Measurements from ENCODE around the gene ARHGEF17.

Gene ARHGEF17

DNA sequence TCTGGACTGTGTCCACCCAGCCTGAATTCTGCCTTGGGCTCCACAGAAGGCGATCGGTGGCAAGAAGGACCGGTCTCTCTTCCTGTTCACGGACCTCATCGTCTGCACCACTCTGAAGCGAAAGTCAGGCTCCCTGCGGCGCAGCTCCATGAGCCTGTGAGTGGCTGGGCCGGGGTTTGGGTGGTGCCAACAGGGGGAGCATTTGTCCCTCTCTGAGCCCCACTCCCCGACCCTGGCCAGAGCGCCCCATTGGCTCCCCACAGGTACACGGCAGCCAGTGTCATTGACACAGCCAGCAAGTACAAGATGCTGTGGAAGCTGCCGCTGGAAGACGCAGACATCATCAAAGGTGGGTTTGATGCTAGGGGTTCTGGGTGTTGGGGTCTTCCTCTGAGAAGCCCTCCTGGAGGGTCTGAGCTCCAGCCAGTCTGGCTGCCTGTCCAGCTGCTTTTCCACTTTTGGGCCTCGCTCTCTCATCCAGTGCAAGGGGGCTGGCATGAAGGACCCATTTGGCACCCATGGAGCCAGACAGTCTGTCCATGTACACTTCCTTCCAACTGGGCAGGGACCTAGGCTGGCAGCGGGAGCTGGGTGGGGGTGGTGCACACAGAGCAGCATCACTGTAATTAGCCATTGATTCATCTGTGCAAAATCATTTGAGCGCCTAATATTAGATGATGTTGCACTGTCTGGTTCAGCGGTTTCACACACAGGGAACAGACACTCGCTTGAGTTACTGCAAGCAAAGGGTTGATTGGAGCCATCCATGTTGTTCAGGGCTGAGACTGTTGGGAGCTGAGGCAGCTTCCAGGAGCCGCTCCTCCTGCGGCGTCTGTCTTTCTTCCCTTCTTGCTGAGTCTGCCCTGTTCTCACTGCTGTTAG lies 49.1 kb downstream of the ARHGEF17 start:
- no peak for DNase-seq (ENCODE audit: low spot score)

DNA sequence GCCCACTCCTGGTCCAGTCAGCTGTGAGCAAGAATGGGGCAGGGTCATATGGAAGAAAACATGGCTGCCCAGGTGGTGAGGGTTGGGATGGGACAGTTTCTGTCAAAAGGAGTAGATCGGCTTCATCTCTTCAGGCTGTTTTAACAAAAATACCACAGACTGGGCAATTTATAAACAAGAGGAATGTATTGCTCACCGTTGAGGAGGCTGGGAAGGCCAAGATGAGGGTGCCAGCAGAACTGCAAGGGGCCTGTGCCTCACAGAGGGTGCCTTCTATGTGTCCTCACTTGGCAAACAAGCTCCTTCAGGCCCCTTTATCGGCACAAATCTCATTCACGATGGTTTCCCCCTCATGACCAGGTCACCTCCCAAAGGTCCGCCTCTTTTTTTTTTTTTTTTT lies 50.0 kb downstream of the ARHGEF17 start:
- no peak for DNase-seq (ENCODE audit: low spot score)

DNA sequence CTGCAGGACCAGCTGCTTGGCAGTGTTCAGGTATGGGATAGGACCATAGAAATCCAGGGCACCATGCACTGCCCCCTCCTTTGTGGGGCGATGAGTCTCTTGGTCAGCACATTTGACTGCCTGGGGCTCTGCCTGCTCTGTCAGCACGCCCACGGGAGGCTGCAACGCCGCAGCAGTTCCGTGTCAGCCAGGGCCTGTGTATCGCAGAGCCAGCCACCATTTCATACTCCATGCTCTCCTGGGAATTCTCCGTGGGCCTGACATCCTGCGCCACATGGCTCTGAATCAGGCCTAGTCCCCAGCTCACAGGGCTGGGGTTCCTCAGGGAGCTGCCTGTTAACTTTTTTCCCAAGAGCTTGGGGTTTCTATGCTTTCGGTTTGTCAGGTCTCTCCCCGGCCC lies 51.3 kb downstream of the ARHGEF17 start:
- DNase-seq (ENCODE audit: low spot score), result no peak

DNA sequence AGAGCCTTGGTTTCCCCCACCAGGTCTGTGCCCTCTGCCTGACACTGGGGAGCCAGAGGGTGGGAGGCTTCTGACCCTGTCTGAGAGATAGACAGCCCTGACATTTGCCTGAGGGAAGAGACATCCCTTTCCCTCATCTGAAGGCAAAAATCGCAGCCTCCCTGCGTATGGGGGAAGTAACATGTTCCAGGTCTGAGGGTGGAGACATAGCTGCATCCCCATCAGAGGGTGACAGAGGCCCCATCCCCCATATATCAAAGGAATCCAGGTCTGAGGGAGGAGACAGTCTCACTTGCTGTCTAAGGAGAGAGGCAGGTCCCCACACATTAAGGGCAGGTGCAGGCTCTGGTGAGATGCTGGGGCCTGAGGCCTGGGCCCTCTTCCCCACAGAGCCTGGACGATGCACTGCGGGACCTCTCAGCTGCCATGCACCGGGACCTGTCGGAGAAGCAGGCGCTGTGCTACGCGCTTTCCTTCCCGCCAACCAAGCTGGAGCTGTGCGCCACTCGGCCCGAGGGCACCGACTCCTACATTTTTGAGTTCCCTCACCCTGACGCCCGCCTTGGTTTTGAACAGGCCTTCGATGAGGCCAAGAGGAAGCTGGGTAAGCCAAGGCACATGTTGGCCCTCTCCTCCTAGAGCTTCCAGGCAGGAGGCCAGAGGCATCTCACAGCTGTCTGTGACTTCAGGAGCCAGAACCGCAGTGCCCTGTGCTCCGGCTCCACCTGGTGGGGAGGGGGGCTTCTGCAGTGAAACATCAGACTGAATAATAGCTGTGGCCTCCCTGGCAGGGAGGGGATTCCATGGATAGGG lies 52.1 kb downstream of the ARHGEF17 start:
- DNase-seq (ENCODE audit: low spot score), result no peak

DNA sequence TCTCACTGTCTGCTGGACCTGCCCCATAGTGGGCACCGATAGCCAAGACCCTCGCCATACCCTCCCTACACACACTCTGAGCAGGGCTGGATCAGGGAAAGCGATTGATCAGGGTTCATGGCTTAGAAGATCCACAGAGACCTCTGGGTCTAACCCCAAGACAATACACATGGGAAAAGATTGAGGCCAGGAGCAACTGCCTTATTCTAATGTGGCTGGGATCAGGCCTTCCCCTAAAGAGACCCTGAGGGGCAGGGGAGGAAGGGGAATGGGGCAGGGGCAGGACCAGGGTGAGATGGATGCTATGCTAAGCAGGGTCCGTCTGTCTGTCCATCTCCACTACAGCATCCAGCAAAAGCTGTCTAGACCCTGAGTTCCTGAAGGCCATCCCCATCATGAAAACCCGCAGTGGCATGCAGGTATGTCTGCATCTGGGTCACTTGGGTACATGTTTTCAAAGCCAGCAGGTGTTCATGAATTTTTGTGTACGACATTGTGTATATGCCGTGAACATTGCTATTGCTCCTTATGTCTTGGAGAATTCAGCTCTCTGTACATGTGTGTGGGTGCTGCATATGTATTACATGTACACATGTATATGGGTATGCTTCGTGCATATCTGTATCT lies 52.8 kb downstream of the ARHGEF17 start:
- no peak for DNase-seq (ENCODE audit: low spot score)

DNA sequence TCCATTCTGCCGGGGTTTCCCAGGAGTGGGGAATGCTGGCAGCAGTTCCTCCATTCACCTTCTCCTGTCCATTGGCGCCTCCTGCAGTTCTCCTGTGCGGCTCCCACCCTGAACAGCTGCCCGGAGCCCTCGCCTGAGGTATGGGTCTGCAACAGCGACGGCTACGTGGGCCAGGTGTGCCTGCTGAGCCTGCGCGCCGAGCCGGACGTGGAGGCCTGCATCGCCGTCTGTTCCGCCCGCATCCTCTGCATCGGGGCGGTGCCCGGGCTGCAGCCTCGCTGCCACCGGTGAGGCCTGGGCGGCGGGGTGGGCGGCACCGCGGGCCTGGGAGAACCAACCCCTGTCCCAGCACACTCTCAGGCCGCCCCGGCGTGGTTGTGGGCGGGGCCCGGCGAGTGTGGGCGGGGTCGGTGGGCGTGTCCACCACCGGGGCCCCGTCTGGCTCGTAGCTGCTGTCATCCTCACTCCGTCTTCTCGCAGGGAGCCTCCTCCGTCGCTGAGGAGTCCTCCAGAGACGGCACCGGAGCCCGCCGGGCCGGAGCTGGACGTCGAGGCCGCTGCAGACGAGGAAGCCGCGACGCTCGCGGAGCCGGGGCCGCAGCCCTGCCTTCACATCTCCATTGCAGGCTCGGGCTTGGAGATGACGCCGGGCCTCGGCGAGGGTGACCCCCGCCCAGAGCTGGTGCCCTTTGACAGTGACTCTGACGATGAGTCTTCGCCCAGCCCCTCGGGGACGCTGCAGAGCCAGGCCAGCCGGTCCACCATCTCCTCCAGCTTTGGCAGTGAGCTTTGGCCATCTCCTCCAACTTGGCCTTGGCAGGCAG lies 54.1 kb downstream of the ARHGEF17 start:
- DNase-seq (ENCODE audit: low spot score), result no peak

DNA sequence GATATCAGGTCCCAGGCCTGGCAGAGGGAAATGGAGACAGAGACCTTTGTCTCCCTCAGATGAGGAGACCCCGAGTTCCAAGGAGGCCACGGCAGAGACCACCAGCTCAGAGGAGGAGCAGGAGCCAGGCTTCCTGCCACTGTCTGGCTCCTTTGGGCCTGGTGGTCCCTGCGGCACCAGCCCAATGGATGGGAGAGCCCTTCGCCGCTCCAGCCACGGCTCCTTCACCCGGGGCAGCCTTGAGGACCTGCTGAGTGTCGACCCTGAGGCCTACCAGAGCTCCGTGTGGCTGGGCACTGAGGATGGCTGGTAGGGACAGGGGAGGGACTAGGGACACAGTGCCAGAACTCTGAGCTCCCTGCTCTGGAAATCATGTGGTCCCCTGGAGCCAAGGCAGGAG lies 55.1 kb downstream of the ARHGEF17 start:
- DNase-seq (ENCODE audit: low spot score), result no peak

DNA sequence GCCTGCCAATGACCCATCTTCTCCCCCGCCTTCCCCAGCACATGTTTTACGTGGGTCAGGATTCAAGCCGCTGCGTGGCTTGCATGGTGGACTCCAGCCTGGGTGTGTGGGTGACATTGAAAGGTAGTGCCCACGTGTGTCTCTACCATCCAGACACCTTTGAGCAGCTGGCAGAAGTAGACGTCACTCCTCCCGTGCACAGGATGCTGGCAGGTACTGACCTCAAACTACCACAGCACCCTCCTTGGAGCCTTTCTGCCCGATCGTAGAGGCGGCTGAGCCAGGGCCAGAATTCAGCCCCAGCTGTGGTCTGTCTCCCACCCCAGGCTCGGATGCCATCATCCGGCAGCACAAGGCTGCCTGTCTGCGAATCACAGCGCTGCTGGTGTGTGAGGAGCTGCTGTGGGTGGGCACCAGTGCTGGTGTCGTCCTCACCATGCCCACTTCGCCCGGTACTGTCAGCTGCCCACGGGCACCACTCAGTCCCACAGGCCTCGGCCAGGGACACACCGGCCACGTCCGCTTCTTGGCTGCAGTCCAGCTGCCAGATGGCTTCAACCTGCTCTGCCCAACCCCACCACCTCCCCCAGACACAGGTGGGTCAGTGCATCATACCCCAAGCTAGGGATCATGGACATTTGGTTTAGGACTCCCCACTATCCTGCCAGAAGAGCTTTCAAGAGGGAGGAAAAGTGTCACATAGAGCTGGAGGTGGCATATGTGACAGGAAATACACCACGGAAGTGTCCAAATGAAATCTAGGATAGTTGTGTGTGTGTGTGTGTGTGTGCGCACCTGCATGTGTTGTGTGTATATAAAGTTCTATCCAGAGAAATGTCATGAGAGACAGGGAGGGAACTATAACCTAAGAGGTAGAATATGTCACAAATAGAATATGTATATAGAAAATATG lies 57.5 kb downstream of the ARHGEF17 start:
- DNase-seq (ENCODE audit: low spot score), result no peak

DNA sequence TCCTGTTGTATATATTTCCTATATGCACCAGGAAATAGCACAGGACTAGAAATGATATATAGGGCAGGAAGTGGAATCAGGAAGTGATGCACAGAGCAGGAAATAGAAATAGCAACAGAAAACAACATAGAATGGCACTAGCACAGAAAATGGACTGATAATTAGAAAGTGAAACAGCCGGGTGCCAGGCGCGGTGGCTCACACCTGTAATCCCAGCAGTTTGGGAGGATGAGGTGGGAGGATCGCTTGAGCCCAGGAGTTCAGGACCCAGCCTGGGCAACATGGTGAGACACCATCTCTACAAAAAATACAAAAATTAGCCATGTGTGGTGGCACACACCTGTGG lies 58.2 kb downstream of the ARHGEF17 start:
- DNase-seq (ENCODE audit: low spot score), result no peak

DNA sequence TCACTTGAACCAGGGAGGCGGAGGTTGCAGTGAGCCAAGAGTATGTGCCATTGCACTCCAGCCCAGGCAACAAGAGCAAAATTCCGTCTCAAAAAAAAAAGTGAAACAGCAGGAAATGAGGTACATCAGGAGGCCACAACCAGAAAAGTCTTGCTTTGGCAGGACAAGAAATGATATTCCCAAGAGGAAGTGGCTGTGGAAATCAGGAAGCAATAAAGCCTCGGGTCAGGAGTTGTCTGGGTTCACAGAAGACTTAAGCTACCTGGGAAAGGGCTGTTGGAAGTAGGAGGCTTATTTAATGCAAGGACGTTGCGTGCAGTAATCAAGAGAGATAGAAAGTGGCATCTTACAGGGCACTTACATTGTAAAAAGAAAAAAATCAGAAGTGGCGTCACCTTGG lies 58.9 kb downstream of the ARHGEF17 start:
- DNase-seq (ENCODE audit: low spot score), result no peak

DNA sequence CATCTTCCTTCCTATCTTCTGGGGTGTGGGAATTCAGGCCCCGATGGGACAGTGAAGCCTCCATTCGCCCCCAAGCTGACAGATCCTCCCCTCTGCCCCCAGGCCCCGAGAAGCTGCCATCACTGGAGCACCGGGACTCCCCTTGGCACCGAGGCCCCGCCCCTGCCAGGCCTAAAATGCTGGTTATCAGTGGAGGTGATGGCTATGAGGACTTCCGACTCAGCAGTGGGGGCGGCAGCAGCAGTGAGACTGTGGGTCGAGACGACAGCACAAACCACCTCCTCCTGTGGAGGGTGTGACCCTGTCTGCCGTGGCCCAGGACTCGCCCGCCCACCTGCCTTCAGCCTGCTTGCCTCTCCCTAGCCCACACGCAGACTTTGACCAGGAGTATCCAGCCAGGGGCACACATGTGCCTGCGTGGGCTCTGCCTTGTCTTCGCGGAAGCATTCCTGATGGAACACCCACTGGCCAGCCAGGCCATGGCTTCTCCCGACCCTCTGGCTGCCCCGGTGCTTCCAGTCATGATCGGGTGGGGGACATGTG lies 59.5 kb downstream of the ARHGEF17 start:
- no peak for DNase-seq (ENCODE audit: low spot score)

DNA sequence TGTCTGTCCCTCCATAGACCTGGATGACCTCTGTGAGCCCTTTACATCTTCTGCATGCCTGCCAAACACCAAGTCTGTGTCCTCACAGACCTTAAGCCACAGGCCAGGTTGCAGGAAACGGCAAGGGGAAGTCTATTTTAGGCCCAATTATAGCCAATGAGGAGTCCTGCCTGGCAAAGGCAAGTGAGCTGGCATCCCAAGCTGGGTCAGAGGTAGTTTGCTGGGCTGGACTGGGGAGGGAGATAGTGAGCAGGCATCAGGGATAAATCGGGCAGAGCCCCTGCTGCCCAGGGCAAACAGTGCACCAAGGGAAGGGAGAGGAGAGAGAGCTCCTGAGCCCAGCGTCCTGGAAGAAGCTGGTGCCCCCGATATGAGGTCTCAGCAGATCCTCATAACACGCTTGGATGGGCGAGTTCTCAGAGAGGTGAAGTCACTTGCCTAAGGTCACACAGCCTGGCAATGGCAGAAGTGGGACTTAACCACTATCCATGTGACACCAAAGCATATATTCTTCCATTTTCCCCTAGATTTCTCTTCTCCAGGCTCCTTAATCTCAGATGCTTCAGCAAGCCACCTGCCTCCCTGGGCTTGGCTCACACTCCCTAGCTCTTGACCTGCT lies 64.4 kb downstream of the ARHGEF17 start:
- DNase-seq (ENCODE audit: low spot score), result no peak

DNA sequence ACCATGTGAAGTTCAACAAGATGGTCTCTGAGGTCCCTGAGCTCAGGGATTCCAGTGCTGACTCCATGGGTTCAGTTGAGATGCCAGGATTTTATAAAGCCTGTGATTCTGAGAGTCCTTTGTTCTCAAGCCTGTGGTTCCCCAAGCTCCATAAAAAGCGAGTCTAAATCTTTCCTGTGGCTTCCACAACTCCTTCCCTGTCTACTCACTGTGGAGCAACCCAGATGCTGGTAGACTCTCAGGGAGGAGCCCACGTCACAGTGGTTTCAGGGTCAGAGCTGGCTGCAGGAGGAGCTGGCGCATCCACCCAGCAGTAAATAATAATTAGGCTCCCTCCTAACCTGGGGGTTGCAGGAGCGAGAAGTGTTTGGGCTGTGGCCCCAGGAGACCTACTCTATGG lies 66.1 kb downstream of the ARHGEF17 start:
- no peak for DNase-seq (ENCODE audit: low spot score)

DNA sequence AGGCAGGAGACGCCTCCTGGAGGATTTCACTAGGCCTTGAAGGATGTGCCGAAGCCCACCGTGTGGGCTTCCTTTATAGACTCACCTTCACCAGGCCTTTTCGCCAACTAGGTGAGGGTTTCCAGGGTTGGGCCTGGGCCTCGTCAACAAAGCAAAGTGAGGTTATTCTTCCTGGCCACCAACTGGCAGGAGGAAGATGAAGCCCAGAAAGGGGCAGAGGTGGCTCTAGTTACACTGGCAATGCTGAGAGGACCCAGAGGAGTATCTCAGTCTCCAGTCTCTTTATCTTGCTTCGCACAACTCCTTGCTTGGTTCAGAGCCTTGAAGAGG lies 67.7 kb downstream of the ARHGEF17 start:
- DNase-seq (ENCODE audit: low spot score), result no peak

DNA sequence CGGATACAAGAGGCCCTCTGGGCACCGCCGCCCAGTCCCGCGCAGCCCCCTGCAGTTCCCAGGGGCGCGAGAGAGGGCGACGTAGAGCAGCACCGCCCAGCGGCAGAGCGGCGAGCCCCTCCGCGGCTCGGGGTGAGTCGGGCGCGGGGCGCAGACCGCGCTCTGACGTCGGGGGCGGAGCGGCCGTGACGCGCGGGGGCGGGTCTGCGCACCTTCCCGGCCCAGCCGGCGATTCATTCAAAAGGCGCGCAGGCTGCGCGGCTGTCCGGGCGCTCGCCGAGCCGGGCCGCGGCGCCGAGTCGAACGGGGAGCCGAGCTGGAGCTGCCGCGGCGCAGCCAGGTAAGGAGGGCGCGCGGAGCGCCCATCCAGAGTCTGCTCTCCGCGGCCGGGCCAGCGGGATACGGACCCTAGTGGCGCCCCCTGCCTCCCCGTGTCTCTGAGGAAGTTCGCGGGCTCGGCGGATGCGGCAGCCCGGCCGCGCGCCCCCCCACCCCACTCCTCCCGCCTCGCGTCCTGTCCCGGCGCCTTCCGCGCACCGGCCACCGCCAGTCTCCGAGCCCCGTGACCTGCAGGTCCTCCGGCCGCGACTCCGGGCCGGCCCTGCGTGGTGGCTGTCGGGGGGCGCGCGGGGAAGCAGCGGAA lies 68.2 kb downstream of the ARHGEF17 start, which contains the start of gene RELT:
TSS of gene RELT (plus strand) at position 240 of the 643 bp plus-strand sequence. CDS start 12,738 bp downstream, outside the sequence.
- peak; percentile 94 for DNase-seq (ENCODE audit: low spot score)

DNA sequence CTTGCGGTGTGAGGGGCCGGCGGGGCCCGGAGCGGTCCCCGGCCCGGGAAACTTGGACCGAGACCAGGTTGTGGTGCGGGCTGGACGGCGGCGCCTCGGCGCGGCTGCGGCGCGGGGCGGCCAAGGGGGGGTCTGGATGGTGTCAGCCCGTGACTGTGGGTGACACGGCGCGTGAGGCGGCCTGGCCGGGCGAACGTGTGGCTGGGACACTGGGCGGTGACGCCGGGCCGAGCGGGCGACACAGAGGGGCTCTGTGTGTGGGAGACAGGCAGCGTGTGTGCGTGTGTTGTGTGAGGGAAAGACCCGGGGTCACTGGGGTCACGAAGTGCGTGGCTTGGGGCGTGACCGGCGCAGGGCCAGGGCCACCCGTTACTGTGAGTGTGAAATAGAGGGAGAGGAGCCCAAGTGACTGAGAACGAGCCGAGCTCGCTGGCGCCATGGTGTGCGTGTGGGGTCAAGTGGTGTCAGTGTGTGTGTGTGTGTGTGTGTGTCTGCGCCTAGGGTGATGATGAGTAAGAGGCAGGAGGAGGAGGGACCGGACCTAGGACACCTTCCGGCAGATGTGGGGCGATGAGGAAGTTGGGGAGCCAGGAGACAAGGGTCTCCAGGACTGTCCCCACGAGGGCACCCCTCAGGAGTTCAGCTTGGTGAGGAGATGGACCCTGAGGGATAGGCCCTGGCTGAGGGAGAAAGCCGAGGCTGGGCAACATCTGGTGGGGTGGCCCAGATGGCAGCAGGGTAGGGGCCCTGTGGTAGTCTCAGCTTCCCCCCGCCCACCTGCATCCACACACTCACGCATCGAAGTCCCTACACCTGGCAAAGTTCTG lies 68.9 kb downstream of the ARHGEF17 start:
- DNase-seq (ENCODE audit: low spot score), result peak; percentile 54

DNA sequence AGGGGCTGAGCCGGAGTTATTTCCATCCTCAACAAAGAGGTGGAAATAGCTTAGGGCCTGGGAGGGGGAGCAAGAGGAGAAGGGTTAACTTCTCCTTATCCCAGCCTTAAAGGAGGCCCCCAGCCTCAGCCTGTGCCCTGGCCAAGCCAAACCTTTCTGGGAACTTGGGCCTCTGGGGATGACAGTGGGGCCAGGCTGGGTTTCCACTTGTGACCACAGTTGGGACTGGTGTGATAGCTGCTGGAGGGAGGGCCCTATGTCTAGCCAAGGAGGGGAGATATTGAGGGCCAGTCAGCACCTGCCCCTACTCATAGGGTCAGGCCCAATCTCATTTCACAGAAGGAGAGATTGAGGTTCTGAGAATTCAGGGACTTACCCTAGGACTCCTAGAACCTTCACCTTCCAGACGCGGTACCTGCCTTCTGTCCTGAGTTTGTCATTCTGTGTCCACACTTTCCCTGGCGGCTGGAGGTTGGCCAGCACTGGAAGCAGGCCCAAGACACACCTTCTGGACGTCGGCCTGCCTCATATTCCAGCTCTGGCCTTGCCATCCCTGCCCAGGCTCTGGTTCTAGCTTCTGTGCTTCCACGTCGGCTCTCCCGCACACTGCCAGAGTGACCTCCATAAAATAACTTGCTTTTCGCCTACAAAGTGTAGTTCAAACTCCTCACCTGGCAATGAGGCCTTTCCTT lies 71.3 kb downstream of the ARHGEF17 start:
- DNase-seq (ENCODE audit: low spot score), result no peak

DNA sequence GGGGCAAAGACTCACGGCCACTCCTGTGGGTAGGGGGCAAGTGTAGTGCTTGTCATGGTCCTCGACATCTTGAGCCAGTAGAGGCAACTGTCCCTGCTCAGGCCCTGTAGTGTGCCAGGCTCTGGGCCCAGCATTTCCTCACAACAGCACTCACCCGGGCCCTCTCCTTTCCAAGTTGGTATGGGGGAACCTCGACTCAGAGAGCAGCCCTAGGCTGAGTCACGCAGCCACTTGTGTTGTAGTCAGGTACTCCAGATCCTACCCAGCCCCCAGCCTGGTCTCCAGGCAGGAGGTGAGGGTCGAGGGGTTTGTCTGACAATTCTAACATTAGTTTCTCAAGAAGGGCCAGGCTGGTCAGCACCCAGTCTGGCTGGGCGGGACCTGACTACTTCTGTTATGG lies 72.3 kb downstream of the ARHGEF17 start:
- no peak for DNase-seq (ENCODE audit: low spot score)
